K562 treated with DMSO at 1 percent for 24 hours (cell line): ENCODE data around the gene TNIP2. TPM values are rescaled to one million over a fixed set of nuclear protein-coding genes. Genes with fewer than 3 reads are reported as not detected.

ENCODE experiments used
- total RNA-seq: library from RNA; unstranded; fragments of 300-600 nt; gene quantifications from 2 replicates; pipeline ENCODE4 v1.2.3, GENCODE V29; 2022; ENCODE audit warnings: low read depth; ENCODE audit not compliant: insufficient read depth

TNIP2 gene, protein sequence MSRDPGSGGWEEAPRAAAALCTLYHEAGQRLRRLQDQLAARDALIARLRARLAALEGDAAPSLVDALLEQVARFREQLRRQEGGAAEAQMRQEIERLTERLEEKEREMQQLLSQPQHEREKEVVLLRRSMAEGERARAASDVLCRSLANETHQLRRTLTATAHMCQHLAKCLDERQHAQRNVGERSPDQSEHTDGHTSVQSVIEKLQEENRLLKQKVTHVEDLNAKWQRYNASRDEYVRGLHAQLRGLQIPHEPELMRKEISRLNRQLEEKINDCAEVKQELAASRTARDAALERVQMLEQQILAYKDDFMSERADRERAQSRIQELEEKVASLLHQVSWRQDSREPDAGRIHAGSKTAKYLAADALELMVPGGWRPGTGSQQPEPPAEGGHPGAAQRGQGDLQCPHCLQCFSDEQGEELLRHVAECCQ
- total RNA-seq: 50.4 and 51.5 TPM in 2 replicates

DNA sequence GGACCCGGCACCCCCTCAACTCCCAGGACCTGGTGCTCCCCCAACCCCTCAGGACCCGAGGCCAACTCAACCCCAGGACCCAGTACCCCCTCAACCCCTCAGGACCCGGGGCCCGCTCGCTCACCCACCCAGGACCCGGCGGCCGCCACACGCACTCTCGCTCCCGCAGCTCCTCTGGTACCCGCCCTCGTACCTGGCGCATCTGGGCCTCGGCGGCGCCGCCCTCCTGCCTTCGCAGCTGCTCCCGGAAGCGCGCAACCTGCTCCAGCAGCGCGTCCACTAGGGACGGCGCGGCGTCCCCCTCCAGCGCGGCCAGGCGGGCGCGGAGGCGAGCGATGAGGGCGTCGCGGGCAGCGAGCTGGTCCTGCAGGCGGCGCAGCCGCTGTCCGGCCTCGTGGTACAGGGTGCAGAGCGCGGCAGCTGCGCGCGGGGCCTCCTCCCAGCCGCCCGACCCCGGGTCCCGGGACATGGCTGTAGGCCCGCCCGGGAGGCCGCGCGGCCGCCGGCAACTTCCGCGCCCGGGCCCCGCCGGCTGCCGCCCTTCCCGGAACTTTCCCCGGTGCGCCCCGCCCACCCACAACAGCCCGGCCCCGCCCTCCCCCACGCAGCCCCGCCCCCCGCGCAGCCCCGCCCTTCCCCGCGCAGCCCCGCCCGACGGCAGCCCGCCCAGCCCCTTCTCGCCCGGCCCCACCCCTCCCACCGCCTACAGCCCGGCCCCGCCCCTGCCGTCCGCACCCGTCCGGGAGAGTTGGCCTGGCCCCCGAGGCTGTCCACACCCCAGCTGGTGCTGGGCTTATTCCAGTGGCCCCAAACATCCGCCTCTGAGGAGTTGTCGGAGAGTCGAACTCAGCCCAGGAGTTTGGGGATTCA lies at the start of gene TNIP2:
Gene TNIP2 (minus strand): TSS at position 516 of the 870 bp plus-strand sequence. CDS start 47 bp downstream, at position 469.

DNA sequence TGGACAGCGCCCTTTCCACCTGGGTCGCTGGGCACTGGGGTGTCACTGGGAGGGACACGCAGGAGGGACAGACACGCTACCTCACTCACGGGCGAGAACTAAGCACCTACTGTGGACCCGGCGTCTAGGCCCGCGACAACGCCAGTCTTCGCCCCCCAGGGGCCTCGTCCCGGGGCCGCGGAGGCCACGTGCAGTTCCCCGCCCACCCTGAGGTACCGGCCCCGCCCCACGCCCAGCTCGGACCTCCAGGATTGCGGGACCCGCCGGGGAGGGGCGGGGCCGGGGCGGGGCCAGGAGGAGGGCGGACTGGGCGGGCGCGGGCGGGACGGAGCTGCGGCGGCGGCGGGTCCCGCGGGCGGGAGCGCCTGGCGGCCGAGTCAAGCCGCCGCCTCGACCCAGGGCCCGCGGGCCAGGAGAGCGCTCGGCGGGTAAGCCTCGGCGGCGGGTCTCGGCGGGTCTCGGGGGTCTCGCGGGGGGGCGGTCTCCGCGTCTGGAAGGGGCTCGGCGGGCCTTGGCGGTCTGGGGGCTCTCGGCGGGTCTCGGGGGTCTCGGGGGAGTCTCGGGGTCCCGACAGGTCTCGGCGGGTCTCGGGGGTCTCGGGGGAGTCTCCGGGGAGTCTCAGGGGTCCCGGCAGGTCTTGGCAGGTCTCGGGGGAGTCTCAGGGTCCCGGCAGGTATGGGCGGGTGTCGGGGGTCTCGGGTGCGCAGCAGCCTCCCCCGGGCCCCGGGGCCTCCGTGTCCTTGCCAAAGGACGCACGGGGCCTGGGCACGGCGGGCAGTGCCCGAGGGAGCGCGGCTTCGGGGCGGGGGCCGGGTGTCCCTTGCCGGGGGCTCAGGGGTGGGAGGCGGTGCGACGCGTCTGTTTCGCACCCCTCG lies 36.8 kb upstream of the TNIP2 start, which contains the start of gene SH3BP2:
Gene SH3BP2 (plus strand): TSS at position 375 of the 875 bp plus-strand sequence. CDS start 27,533 bp downstream, outside the sequence.

Other genes starting within 250 kb of the TNIP2 start
- gene FAM193A, start 219.7 kb downstream of the TNIP2 start, total RNA-seq: 18.5 and 19.8 TPM in 2 replicates
- 17.7 and 19.0 TPM in 2 replicates for gene SH3BP2, start 36.7 kb upstream of the TNIP2 start, total RNA-seq
- 122 and 144 TPM in 2 replicates for gene ADD1, start 87.5 kb upstream of the TNIP2 start, total RNA-seq
- 28.3 and 29.2 TPM in 2 replicates for gene NOP14, start 207.1 kb upstream of the TNIP2 start, total RNA-seq
- gene GRK4, start 207.2 kb upstream of the TNIP2 start, total RNA-seq: 3.9 and 4.1 TPM in 2 replicates